Measurements from ENCODE around the gene KIF19. TPM values are rescaled to one million over a fixed set of nuclear protein-coding genes. Genes with fewer than 3 reads are reported as not detected.

KIF19 gene
- total and polyA plus RNA-seq, 2 of the 8 experiments (the other 6 are each of a cell fraction or from before 2014, with no cell fraction given) = 0.52 to 0.77 TPM

DNA sequence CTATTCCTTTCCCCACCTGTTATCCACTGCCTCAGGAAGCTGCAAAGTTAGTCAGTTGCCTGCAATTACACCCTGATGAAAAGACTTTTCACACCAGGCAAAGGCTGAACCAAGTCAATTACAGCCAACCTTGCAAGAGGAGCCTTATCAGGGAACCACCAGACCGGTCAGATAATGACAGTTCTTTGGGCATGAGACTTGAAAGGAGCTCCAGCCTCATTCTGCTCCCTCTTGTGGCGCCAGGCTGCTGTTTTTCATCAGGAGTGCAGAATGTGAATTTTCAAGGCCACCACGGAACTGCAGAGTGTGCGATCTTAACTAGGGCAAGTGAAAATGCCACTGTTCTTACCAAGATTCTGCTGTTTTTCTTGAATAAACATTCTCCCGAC lies 29.5 kb upstream of the KIF19 start (continued):
- TF ChIP-seq KDM1A (IDR thresholded peaks at IDR 0.05; ENCODE audit: borderline replicate concordance, low read length) (no peak), CTBP2 (IDR thresholded peaks at IDR 0.05; ENCODE audit: borderline replicate concordance, insufficient read depth, insufficient read length, low read length) (no peak), YY1 (IDR thresholded peaks at IDR 0.05; ENCODE audit: low read depth, low read length) (no peak), RNF2 (IDR thresholded peaks at IDR 0.05; ENCODE audit: borderline replicate concordance, low read depth, low read length, missing control alignments, poor library complexity, severe bottlenecking) (no peak), CBX8 (IDR thresholded peaks at IDR 0.05; ENCODE audit: borderline replicate concordance, low read depth, low read length) (no peak), GTF2F1 (IDR thresholded peaks at IDR 0.05; ENCODE audit: borderline replicate concordance, low read depth, low read length) (no peak), MAFK (IDR thresholded peaks at IDR 0.05; ENCODE audit: low read depth, low read length) (no peak), RAD21 (IDR thresholded peaks at IDR 0.05 in 1 of 2, conservative IDR thresholded peaks at IDR 0.05 in 1 of 2; ENCODE audit: low read depth in 2 of 2, low read length in 2 of 2) (peak; percentile 43 to 70; a peak in 3 of 4 replicates), HDAC6 (IDR thresholded peaks at IDR 0.05; ENCODE audit: low read depth, low read length) (no peak), CBX5 (IDR thresholded peaks at IDR 0.05; ENCODE audit: low read depth, low read length) (no peak)
- TF ChIP-seq, protein P1, sequence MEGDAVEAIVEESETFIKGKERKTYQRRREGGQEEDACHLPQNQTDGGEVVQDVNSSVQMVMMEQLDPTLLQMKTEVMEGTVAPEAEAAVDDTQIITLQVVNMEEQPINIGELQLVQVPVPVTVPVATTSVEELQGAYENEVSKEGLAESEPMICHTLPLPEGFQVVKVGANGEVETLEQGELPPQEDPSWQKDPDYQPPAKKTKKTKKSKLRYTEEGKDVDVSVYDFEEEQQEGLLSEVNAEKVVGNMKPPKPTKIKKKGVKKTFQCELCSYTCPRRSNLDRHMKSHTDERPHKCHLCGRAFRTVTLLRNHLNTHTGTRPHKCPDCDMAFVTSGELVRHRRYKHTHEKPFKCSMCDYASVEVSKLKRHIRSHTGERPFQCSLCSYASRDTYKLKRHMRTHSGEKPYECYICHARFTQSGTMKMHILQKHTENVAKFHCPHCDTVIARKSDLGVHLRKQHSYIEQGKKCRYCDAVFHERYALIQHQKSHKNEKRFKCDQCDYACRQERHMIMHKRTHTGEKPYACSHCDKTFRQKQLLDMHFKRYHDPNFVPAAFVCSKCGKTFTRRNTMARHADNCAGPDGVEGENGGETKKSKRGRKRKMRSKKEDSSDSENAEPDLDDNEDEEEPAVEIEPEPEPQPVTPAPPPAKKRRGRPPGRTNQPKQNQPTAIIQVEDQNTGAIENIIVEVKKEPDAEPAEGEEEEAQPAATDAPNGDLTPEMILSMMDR (IDR thresholded peaks at IDR 0.05; ENCODE audit: control extremely low read depth in 1 of 3, insufficient read depth in 1 of 3, low read depth in 1 of 3, low read length in 3 of 3) = peak; percentile 60 to 80 (median 76)

Measured in H1 (cell line).